ENCODE data around the gene ANKFN1. TPM values are rescaled to one million over a fixed set of nuclear protein-coding genes. Genes with fewer than 3 reads are reported as not detected.

Gene ANKFN1
- total and polyA plus RNA-seq, 8 donors: 0.05 to 0.20 (median 0.12) TPM; not detected in 4

- no peaks in the 10 kb centered on the region for H3K27me3 ChIP-seq
- H3K9me3 ChIP-seq: no peaks in the 10 kb centered on the region
- no peak overlapping the region for H3K27ac ChIP-seq
- H3K4me3 ChIP-seq: no peak overlapping the region
- WGBS, 2 donors: 92 to 94% methylated on average over 46 of the region's 46 CpGs
- DNase-seq (peak in 2 of 6 donors; percentile 42 to 49), FAIRE-seq (no peak), ATAC-seq (no peak)
- no peaks in the 10 kb centered on the region for H3K36me3 ChIP-seq
- no peaks in the 10 kb centered on the region for H3K4me1 ChIP-seq
- intact Hi-C loops (cut with DNase I): no loop called here
- no peak for TF ChIP-seq CTCF (IDR thresholded peaks at IDR 0.05)
Measured at GRCh38 chr17:56510554-56511342, 357.5 kb downstream of the ANKFN1 start.

- no peaks in the 10 kb centered on the region for H3K36me3 ChIP-seq
- DNase-seq (no peak), ATAC-seq (no peak), FAIRE-seq (no peak)
- H3K4me3 ChIP-seq: no peak overlapping the region
- 56 to 74% methylated on average over 2 of the region's 2 CpGs for WGBS, 2 donors
- no peak for TF ChIP-seq CTCF (IDR thresholded peaks at IDR 0.05)
- peaks cover 0 to 2% (median 0%) of the 10 kb centered on the region in 4 donors for H3K27me3 ChIP-seq
- H3K27ac ChIP-seq: no peak overlapping the region
- intact Hi-C loops (cut with DNase I): no loop called here
- H3K4me1 ChIP-seq: no peaks in the 10 kb centered on the region
- no peaks in the 10 kb centered on the region for H3K9me3 ChIP-seq
Measured at GRCh38 chr17:56514264-56514663, 361.0 kb downstream of the ANKFN1 start.

- ATAC-seq (no peak), FAIRE-seq (no peak), DNase-seq (no peak)
- Histone ChIP-seq H3K4me1 (no peaks in the 10 kb centered on the region), H3K27ac (no peak overlapping the region), H3K4me3 (no peak overlapping the region), H3K36me3 (no peaks in the 10 kb centered on the region), H3K9me3 (no peaks in the 10 kb centered on the region), H3K27me3 (peaks cover 0 to 4% (median 0%) of the 10 kb centered on the region in 4 donors)
- intact Hi-C loops (cut with DNase I): no loop called here
- 54 to 72% methylated on average over 4 of the region's 4 CpGs for WGBS, 2 donors
- TF ChIP-seq CTCF (IDR thresholded peaks at IDR 0.05): no peak
Measured at GRCh38 chr17:56514899-56515298, 361.6 kb downstream of the ANKFN1 start.

DNA sequence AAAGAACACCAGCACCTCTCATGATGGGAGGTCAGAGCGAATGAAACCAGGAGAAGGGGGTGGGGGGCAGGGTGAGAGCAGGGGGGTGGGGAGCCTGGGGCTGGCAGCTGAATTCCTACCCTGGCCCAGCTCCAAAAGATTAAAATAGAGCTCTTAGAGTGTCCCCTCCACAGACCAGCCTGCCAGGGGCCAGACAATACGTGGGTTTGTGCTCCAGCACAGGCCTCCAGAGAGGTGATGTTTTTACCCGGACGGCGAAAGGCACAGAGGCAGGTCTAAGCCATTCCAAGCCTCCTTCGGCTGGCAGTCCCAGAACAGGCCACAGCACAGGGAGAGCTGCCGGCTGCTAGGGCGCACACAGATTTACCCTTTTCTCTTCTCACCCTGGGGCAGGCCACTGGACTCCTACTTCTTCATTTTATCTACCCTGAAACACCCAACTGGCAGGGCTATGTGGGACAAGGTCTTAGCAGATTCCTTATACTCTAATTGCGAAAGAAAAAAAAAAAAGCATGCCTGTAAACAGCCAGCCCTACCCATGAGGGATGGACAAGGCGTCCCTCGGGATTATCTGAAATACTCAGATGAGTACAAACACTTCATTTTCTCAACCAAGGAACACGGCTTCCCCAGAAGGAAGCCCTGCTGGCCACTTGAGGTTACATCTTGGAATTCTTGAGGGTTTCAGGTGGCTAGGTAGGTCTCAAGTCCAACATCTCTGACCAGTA lies 368.3 kb downstream of the ANKFN1 start:
- no peak for DNase-seq
- WGBS, 2 donors: 59 to 64% methylated on average over 12 of the region's 12 CpGs
- no peaks in the 10 kb centered on the region for H3K9me3 ChIP-seq
- H3K4me3 ChIP-seq: no peak overlapping the region
- no peak for FAIRE-seq
- H3K27me3 ChIP-seq: peaks cover 0 to 8% (median 0%) of the 10 kb centered on the region in 4 donors
- no peak overlapping the region for H3K27ac ChIP-seq
- intact Hi-C loops (cut with DNase I): no loop called here
- no peaks in the 10 kb centered on the region for H3K36me3 ChIP-seq
- no peak for TF ChIP-seq CTCF (IDR thresholded peaks at IDR 0.05)
- no peak for ATAC-seq
- no peaks in the 10 kb centered on the region for H3K4me1 ChIP-seq

DNA sequence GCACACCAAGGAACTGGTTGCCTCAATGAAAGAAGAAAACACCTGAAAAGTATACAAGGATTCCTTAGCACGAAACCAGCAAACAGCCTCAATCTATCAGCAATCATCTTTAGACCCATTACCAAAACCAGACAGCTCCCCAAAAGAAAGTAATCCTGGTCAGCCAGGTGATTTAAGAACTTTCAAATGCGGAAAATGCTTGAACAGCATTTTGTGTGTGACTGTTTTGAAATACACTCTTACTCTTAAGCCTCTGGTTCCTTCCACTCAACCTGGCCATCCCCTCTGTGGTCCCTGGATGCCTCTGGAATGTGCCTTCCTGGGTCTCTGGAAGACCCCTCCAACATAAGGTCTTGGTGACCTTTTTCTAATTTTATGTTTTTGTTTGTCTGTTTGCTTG lies 369.8 kb downstream of the ANKFN1 start:
- no peaks in the 10 kb centered on the region for H3K36me3 ChIP-seq
- H3K4me1 ChIP-seq: no peaks in the 10 kb centered on the region
- no peak overlapping the region for H3K27ac ChIP-seq
- FAIRE-seq (no peak), ATAC-seq (no peak), DNase-seq (no peak)
- intact Hi-C loops (cut with DNase I): no loop called here
- H3K4me3 ChIP-seq: no peak overlapping the region
- no peak for TF ChIP-seq CTCF (IDR thresholded peaks at IDR 0.05)
- H3K9me3 ChIP-seq: no peaks in the 10 kb centered on the region
- WGBS, 2 donors: 65 to 81% methylated on average over 2 of the region's 2 CpGs
- peaks cover 0 to 11% (median 0%) of the 10 kb centered on the region in 4 donors for H3K27me3 ChIP-seq
